K562 (cell line): ENCODE results near the gene EPHB6.

Experiments used
- ATF3 ChIP-seq, 2 experiments: fragments of 450-650 bp in 1 of 2; sonication (generic) in 1 of 2; formaldehyde crosslinking in 1 of 2; IDR thresholded peaks in 1 of 2; conservative IDR thresholded peaks in 1 of 2; 2 replicates each; pipeline versions ENCODE4 v1.6.1 to v1.8.1; 2016 to 2023; ENCODE audit warnings: mild to moderate bottlenecking in 2 of 2, moderate library complexity in 2 of 2, inconsistent platforms in 1 of 2, missing genetic modification reagents in 1 of 2
- EP300 ChIP-seq: IDR thresholded peaks from 2 replicates; pipeline ENCODE4 v1.6.1; 2012; ENCODE audit warnings: low read length, improper control_type of control experiment
- FOXM1 ChIP-seq, 2 experiments: fragments of 450-650 bp in 1 of 2; sonication (generic) in 1 of 2; formaldehyde crosslinking in 1 of 2; IDR thresholded peaks; 2 replicates each; pipeline versions ENCODE4 v1.6.1 to v1.9.0; 2017 to 2022; ENCODE audit warnings: low read depth in 2 of 2, mild to moderate bottlenecking in 2 of 2, missing genetic modification reagents in 1 of 2, moderate library complexity in 1 of 2
- RBM17 ChIP-seq: fragments of 200-400 bp; formaldehyde crosslinking; IDR thresholded peaks from 2 replicates; pipeline ENCODE4 v1.6.1; 2017; ENCODE audit warnings: low read depth, mild to moderate bottlenecking, low read length, borderline replicate concordance
- ZFX ChIP-seq: sonication (generic); formaldehyde crosslinking; IDR thresholded peaks from 2 replicates; pipeline ENCODE4 v1.8.0; 2022; ENCODE audit warnings: mild to moderate bottlenecking, missing genetic modification reagents, moderate library complexity

- no peak for TF ChIP-seq EP300
- no peak for TF ChIP-seq ZFX
- no peak for TF ChIP-seq FOXM1 (IDR thresholded peaks at IDR 0.05; ENCODE audit: low read depth)
- TF ChIP-seq FOXM1 (CRISPR knock-in tag; IDR thresholded peaks at IDR 0.05; ENCODE audit: low read depth): no peak
- no peak for TF ChIP-seq RBM17
- TF ChIP-seq ATF3 (IDR thresholded peaks at IDR 0.05): no peak
- TF ChIP-seq ATF3 (CRISPR knock-in tag; conservative IDR thresholded peaks at IDR 0.05): no peak
Observed at GRCh38 chr7:142859411-142859810, 4.5 kb downstream of the EPHB6 start.
